ENCODE data around the gene LMBRD1.

Gene LMBRD1

GRCh38 chr6:69624944-69625343 is 171.9 kb downstream of the LMBRD1 start:
- DNase-seq, result no peak

Measured in eye (tissue), 1 donor.